Fibroblast of lung (primary cell): ENCODE measurements around the gene GRB10.

Experiments
- EZH2 ChIP-seq: IDR thresholded peaks from 2 replicates; pipeline ENCODE4 v1.5.1; 2012; ENCODE audit warnings: low read length, control low read depth, mild to moderate bottlenecking; ENCODE audit errors: missing control alignments
- TF ChIP-seq, protein P1 (sequence below), 2 donors: IDR thresholded peaks in 1 of 2; conservative IDR thresholded peaks in 1 of 2; 1 replicate in 1 of 2; 2 replicates in 1 of 2; pipeline ENCODE4 v1.5.1; 2011 to 2012; ENCODE audit warnings: low read length in 2 of 2, control low read depth in 1 of 2, inconsistent platforms in 1 of 2, low read depth in 1 of 2, mild to moderate bottlenecking in 1 of 2

DNA sequence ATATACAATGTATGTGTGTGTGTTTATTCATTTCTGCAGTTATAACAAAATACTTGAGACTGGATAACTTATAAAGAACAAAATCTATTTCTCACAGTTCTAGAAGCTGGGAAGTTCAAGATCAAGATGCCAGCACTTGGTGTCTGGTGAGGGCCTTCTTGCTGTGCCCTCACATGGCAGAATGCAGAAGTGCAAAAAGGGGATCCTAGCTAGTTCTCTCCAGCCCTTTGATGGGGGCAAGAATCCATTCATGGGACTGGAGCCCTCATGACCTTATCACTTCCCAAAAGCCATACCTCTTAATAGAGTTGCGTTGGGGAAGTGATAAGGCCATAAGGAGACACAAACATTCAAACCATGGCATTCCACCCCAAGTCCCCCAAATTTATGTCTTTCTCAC lies 8.4 kb downstream of the GRB10 start:
- no peak for TF ChIP-seq EZH2
- TF ChIP-seq, protein P1, sequence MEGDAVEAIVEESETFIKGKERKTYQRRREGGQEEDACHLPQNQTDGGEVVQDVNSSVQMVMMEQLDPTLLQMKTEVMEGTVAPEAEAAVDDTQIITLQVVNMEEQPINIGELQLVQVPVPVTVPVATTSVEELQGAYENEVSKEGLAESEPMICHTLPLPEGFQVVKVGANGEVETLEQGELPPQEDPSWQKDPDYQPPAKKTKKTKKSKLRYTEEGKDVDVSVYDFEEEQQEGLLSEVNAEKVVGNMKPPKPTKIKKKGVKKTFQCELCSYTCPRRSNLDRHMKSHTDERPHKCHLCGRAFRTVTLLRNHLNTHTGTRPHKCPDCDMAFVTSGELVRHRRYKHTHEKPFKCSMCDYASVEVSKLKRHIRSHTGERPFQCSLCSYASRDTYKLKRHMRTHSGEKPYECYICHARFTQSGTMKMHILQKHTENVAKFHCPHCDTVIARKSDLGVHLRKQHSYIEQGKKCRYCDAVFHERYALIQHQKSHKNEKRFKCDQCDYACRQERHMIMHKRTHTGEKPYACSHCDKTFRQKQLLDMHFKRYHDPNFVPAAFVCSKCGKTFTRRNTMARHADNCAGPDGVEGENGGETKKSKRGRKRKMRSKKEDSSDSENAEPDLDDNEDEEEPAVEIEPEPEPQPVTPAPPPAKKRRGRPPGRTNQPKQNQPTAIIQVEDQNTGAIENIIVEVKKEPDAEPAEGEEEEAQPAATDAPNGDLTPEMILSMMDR (conservative IDR thresholded peaks at IDR 0.05 in 1 of 2, IDR thresholded peaks at IDR 0.05 in 1 of 2; ENCODE audit: low read depth in 1 of 2, low read length in 2 of 2): no peak
